ENCODE results near the gene SCRT2. TPM values are rescaled to one million over a fixed set of nuclear protein-coding genes. Genes with fewer than 3 reads are reported as not detected.

The SCRT2 gene
- total and polyA plus RNA-seq, 7 experiments from 2014 or later: not detected

GRCh38 chr20:655726-656624 lies 19.6 kb downstream of the SCRT2 start:
- H3K36me3 Mint-ChIP-seq: no peaks in the 10 kb centered on the region
- Histone ChIP-seq H3K27ac (ENCODE audit: low read depth, low read length) (no peak overlapping the region), H3K27me3 (ENCODE audit: control insufficient read depth in 2 of 2, insufficient read depth in 2 of 2, low read length in 2 of 2) (no peaks in the 10 kb centered on the region), H3K9me3 (ENCODE audit: control insufficient read depth in 2 of 3, low read length in 3 of 3) (no peaks in the 10 kb centered on the region), H3K4me3 (ENCODE audit: low read length) (no peak overlapping the region), H3K36me3 (ENCODE audit: control insufficient read depth in 2 of 3, insufficient read depth in 3 of 3, low read length in 3 of 3) (no peaks in the 10 kb centered on the region), H3K4me1 (ENCODE audit: control insufficient read depth in 2 of 2, insufficient read depth in 2 of 2, low read length in 2 of 2) (peaks cover 12 to 14% of the 10 kb centered on the region in 2 donors)
- DNase-seq (no peak), ATAC-seq (no peak)
- no peaks in the 10 kb centered on the region for H3K9me3 Mint-ChIP-seq
- H3K4me1 Mint-ChIP-seq: peaks cover 0 to 29% (median 17%) of the 10 kb centered on the region in 7 donors
- H3K27ac Mint-ChIP-seq: no peak overlapping the region
- H3K4me3 Mint-ChIP-seq: peak overlapping the region in 2 of 10 donors; percentile 37 to 50
- ChIA-PET CTCF (interaction anchor here (0.6 kb wide), 1 partner anchor 11 kb away, joined by 3 read pairs; no protein-coding TSS in a partner anchor), POLR2A (no interaction called here)
- intact Hi-C loops (cut with micrococcal nuclease): loop anchor here in 1 of 2 donors (10.0 kb wide), 1 partner anchor 171 kb away; no protein-coding TSS in a partner anchor
- peaks cover 28 to 59% (median 52%) of the 10 kb centered on the region in 5 donors for H3K27me3 Mint-ChIP-seq

- intact Hi-C loops (cut with micrococcal nuclease): loop anchor here in 1 of 2 donors (5.0 to 10.0 kb wide), 2 partner anchors 170 to 193 kb away; no protein-coding TSS in a partner anchor
These were observed 21.2 kb downstream of the SCRT2 start for GRCh38 chr20:654417-654750.

GRCh38 chr20:653590-654416 lies 21.8 kb downstream of the SCRT2 start:
- peaks cover 0 to 4% (median 0%) of the 10 kb centered on the region in 5 donors for H3K36me3 Mint-ChIP-seq
- intact Hi-C loops (cut with micrococcal nuclease): loop anchor here in 1 of 2 donors (1.0 to 10.0 kb wide), 4 partner anchors 13 to 193 kb away; partner anchors contain the start of gene CSNK2A1
- ChIA-PET CTCF (no interaction called here), POLR2A (no interaction called here)
- no peaks in the 10 kb centered on the region for H3K9me3 ChIP-seq (ENCODE audit: control insufficient read depth in 2 of 3, low read length in 3 of 3)
- H3K9me3 Mint-ChIP-seq: no peaks in the 10 kb centered on the region
- no peak overlapping the region for H3K27ac ChIP-seq (ENCODE audit: low read depth, low read length)
- H3K27me3 ChIP-seq (ENCODE audit: control insufficient read depth in 2 of 2, insufficient read depth in 2 of 2, low read length in 2 of 2): no peaks in the 10 kb centered on the region
- H3K4me3 ChIP-seq (ENCODE audit: low read length): peak overlapping the region; percentile 40
- H3K27ac Mint-ChIP-seq: peak overlapping the region in 1 of 9 donors; percentile 76
- H3K4me3 Mint-ChIP-seq: peak overlapping the region; percentile 68 to 87 (median 75)
- ATAC-seq: no peak
- no peaks in the 10 kb centered on the region for H3K36me3 ChIP-seq (ENCODE audit: control insufficient read depth in 2 of 3, insufficient read depth in 3 of 3, low read length in 3 of 3)
- no peak for DNase-seq
- H3K27me3 Mint-ChIP-seq: peaks cover 20 to 42% (median 37%) of the 10 kb centered on the region in 5 donors
- peaks cover 0 to 33% (median 17%) of the 10 kb centered on the region in 7 donors for H3K4me1 Mint-ChIP-seq
- H3K4me1 ChIP-seq (ENCODE audit: control insufficient read depth in 2 of 2, insufficient read depth in 2 of 2, low read length in 2 of 2): peaks cover 12 to 14% of the 10 kb centered on the region in 2 donors

More at GRCh38 chr20:654417-654750, 21.2 kb downstream of the SCRT2 start:
- H3K27me3 Mint-ChIP-seq: peaks cover 21 to 47% (median 40%) of the 10 kb centered on the region in 5 donors
- H3K4me1 Mint-ChIP-seq: peaks cover 0 to 33% (median 17%) of the 10 kb centered on the region in 7 donors
- ChIA-PET POLR2A (no interaction called here), CTCF (no interaction called here)
- peaks cover 0 to 3% (median 0%) of the 10 kb centered on the region in 5 donors for H3K36me3 Mint-ChIP-seq
- no peaks in the 10 kb centered on the region for H3K27me3 ChIP-seq (ENCODE audit: control insufficient read depth in 2 of 2, insufficient read depth in 2 of 2, low read length in 2 of 2)
- peak overlapping the region in 1 of 9 donors; percentile 35 for H3K27ac Mint-ChIP-seq
- DNase-seq (no peak), ATAC-seq (no peak)
- peak overlapping the region in 9 of 10 donors; percentile 4 to 87 (median 76) for H3K4me3 Mint-ChIP-seq
- H3K36me3 ChIP-seq (ENCODE audit: control insufficient read depth in 2 of 3, insufficient read depth in 3 of 3, low read length in 3 of 3): no peaks in the 10 kb centered on the region
- H3K9me3 Mint-ChIP-seq: no peaks in the 10 kb centered on the region
- peaks cover 12 to 14% of the 10 kb centered on the region in 2 donors for H3K4me1 ChIP-seq (ENCODE audit: control insufficient read depth in 2 of 2, insufficient read depth in 2 of 2, low read length in 2 of 2)
- H3K9me3 ChIP-seq (ENCODE audit: control insufficient read depth in 2 of 3, low read length in 3 of 3): no peaks in the 10 kb centered on the region
- no peak overlapping the region for H3K27ac ChIP-seq (ENCODE audit: low read depth, low read length)
- H3K4me3 ChIP-seq (ENCODE audit: low read length): no peak overlapping the region

- Histone ChIP-seq H3K27ac (ENCODE audit: low read depth, low read length) (no peak within 1 kb of the TSS), H3K36me3 (ENCODE audit: control insufficient read depth in 2 of 3, insufficient read depth in 3 of 3, low read length in 3 of 3) (no peaks in the 10 kb centered on the region), H3K4me1 (ENCODE audit: control insufficient read depth in 2 of 2, insufficient read depth in 2 of 2, low read length in 2 of 2) (peaks cover 12 to 14% of the 10 kb centered on the region in 2 donors), H3K27me3 (ENCODE audit: control insufficient read depth in 2 of 2, insufficient read depth in 2 of 2, low read length in 2 of 2) (no peaks in the 10 kb centered on the region), H3K4me3 (ENCODE audit: low read length) (peak within 1 kb of the TSS; percentile 53), H3K9me3 (ENCODE audit: control insufficient read depth in 2 of 3, low read length in 3 of 3) (no peaks in the 10 kb centered on the region)
- POLR2A ChIA-PET: no interaction called here
- peak within 1 kb of the TSS; percentile 68 to 88 (median 75) for H3K4me3 Mint-ChIP-seq
- H3K27me3 Mint-ChIP-seq: peaks cover 14 to 35% (median 30%) of the 10 kb centered on the region in 5 donors
- DNase-seq (peak in 8 of 9 donors; percentile 28 to 91 (median 34)), ATAC-seq (peak; percentile 95)
- H3K27ac Mint-ChIP-seq: peak within 1 kb of the TSS in 2 of 9 donors; percentile 13 to 81
- H3K4me1 Mint-ChIP-seq: peaks cover 0 to 33% (median 17%) of the 10 kb centered on the region in 7 donors
- CTCF ChIA-PET: no interaction called here
- intact Hi-C loops (cut with micrococcal nuclease): loop anchor here in 1 of 2 donors (1.0 to 10.0 kb wide), 4 partner anchors 14 to 194 kb away; partner anchors contain the start of gene CSNK2A1
- no peaks in the 10 kb centered on the region for H3K9me3 Mint-ChIP-seq
- H3K36me3 Mint-ChIP-seq: peaks cover 0 to 8% (median 0%) of the 10 kb centered on the region in 5 donors
These were observed 22.5 kb downstream of the SCRT2 start, which contains the start of gene SRXN1 for GRCh38 chr20:653110-653589. Gene SRXN1 (minus strand): TSS chr20:653200. CDS start chr20:653185, 15 bp downstream.

GRCh38 chr20:652615-653109 lies 22.9 kb downstream of the SCRT2 start:
- Histone ChIP-seq H3K4me1 (ENCODE audit: control insufficient read depth in 2 of 2, insufficient read depth in 2 of 2, low read length in 2 of 2) (peaks cover 12 to 14% of the 10 kb centered on the region in 2 donors), H3K4me3 (ENCODE audit: low read length) (peak overlapping the region; percentile 53), H3K36me3 (ENCODE audit: control insufficient read depth in 2 of 3, insufficient read depth in 3 of 3, low read length in 3 of 3) (no peaks in the 10 kb centered on the region), H3K27me3 (ENCODE audit: control insufficient read depth in 2 of 2, insufficient read depth in 2 of 2, low read length in 2 of 2) (no peaks in the 10 kb centered on the region), H3K27ac (ENCODE audit: low read depth, low read length) (no peak overlapping the region), H3K9me3 (ENCODE audit: control insufficient read depth in 2 of 3, low read length in 3 of 3) (no peaks in the 10 kb centered on the region)
- Mint-ChIP-seq H3K4me1 (peaks cover 0 to 33% (median 17%) of the 10 kb centered on the region in 7 donors), H3K36me3 (peaks cover 0 to 13% (median 4%) of the 10 kb centered on the region in 5 donors), H3K4me3 (peak overlapping the region; percentile 14 to 88 (median 65)), H3K27ac (peak overlapping the region in 1 of 9 donors; percentile 81), H3K27me3 (peaks cover 9 to 31% (median 25%) of the 10 kb centered on the region in 5 donors), H3K9me3 (peaks cover 0 to 4% (median 0%) of the 10 kb centered on the region in 11 donors)
- ATAC-seq (no peak), DNase-seq (no peak)
- CTCF ChIA-PET: no interaction called here
- intact Hi-C loops (cut with micrococcal nuclease): loop anchor here in 1 of 2 donors (1.0 to 10.0 kb wide), 4 partner anchors 14 to 195 kb away; partner anchors contain the start of gene CSNK2A1
- POLR2A ChIA-PET: no interaction called here
